Endodermal cell (in vitro differentiated cells): ENCODE measurements around the gene PACRG. TPM values are rescaled to one million over a fixed set of nuclear protein-coding genes. Genes with fewer than 3 reads are reported as not detected.

ENCODE experiments used
- DNase-seq: peaks from one replicate; pipeline ENCODE4 v3.0.0-alpha.2; 2017
- H3K27ac ChIP-seq: 2 replicates; pipeline ENCODE4 v1.5.1; 2013; ENCODE audit warnings: mild to moderate bottlenecking, low read depth, low read length, moderate library complexity
- H3K27me3 ChIP-seq: 2 replicates; pipeline ENCODE4 v1.6.1; 2013; ENCODE audit warnings: mild to moderate bottlenecking, low read length, moderate library complexity; ENCODE audit not compliant: insufficient read depth, control insufficient read depth, poor library complexity, severe bottlenecking
- H3K36me3 ChIP-seq: 2 replicates; pipeline ENCODE4 v1.7.0; 2013; ENCODE audit warnings: mild to moderate bottlenecking, low read length, moderate library complexity; ENCODE audit not compliant: control insufficient read depth, insufficient read depth
- H3K4me1 ChIP-seq: one replicate; pipeline ENCODE4 v1.7.0; 2013; ENCODE audit warnings: low read length; ENCODE audit not compliant: control insufficient read depth, insufficient read depth
- H3K4me3 ChIP-seq: 2 replicates; pipeline ENCODE4 v1.5.1; 2013; ENCODE audit warnings: mild to moderate bottlenecking, low read length, moderate library complexity
- H3K9ac ChIP-seq: 2 replicates; pipeline ENCODE4 v1.6.1; 2013; ENCODE audit warnings: mild to moderate bottlenecking, low read length, moderate library complexity; ENCODE audit not compliant: poor library complexity, severe bottlenecking; ENCODE audit errors: extremely low read depth
- H3K9me3 ChIP-seq: 2 replicates; pipeline ENCODE4 v1.6.1; 2013; ENCODE audit warnings: mild to moderate bottlenecking, low read length, moderate library complexity; ENCODE audit not compliant: control insufficient read depth
- H3K27ac Mint-ChIP-seq: 2 replicates; pipeline ENCODE4 v1.8.0; 2020; ENCODE audit warnings: mixed read lengths
- H3K27me3 Mint-ChIP-seq: 2 replicates; pipeline ENCODE4 v1.8.0; 2021; ENCODE audit warnings: mild to moderate bottlenecking, mixed read lengths; ENCODE audit not compliant: insufficient read depth
- H3K36me3 Mint-ChIP-seq: 2 replicates; pipeline ENCODE4 v1.8.0; 2020; ENCODE audit warnings: low read depth, mixed read lengths
- H3K4me1 Mint-ChIP-seq: 2 replicates; pipeline ENCODE4 v1.8.0; 2020; ENCODE audit warnings: mixed read lengths
- H3K4me3 Mint-ChIP-seq: 2 replicates; pipeline ENCODE4 v1.8.0; 2020; ENCODE audit warnings: mild to moderate bottlenecking, moderate library complexity, mixed read lengths
- H3K9me3 Mint-ChIP-seq: 2 replicates; pipeline ENCODE4 v1.8.0; 2020; ENCODE audit warnings: mild to moderate bottlenecking, mixed read lengths
- CTCF ChIP-seq: fragments of 200-600 bp; sonication (generic); conservative IDR thresholded peaks from 2 replicates; pipeline ENCODE4 v1.5.0; 2021; ENCODE audit warnings: antibody characterized with exemption, mild to moderate bottlenecking
- WGBS, 2 experiments: methylation state at CpG; one replicate each; pipeline versions ENCODE4 v1.1.5 to v1.1.7; 2013; ENCODE audit warnings: missing lambda C conversion rate in 2 of 2, mixed read lengths in 1 of 2; ENCODE audit not compliant: insufficient coverage in 1 of 2, insufficient read length in 1 of 2; 5-methylcytosine and 5-hydroxymethylcytosine counted together
- total RNA-seq, 2 donors: library from RNA; stranded (reverse); fragmentation: NEBNext Ultra II Directional in 1 of 2; extraction: Animal tissue kit (Norgen Biotek cat#: 25700) in 1 of 2; gene quantifications; 2 replicates in 1 of 2; 3 replicates in 1 of 2; pipeline ENCODE4 v1.2.1, GENCODE V29; 2021

PACRG gene
- total RNA-seq, 2 donors from 2014 or later, result 0.42 to 0.44 TPM

GRCh38 chr6:163183806-163184205 is 456.0 kb downstream of the PACRG start:
- no peak overlapping the region for H3K27ac ChIP-seq
- H3K9ac ChIP-seq, result no peak overlapping the region
- TF ChIP-seq CTCF, result no peak
- no peak for DNase-seq
- no peak overlapping the region for H3K4me3 ChIP-seq
- Mint-ChIP-seq H3K36me3 (no peaks in the 10 kb centered on the region), H3K4me1 (peaks cover 12% of the 10 kb centered on the region), H3K4me3 (no peak overlapping the region), H3K27me3 (peaks cover 2% of the 10 kb centered on the region), H3K27ac (no peak overlapping the region), H3K9me3 (no peaks in the 10 kb centered on the region)
- H3K36me3 ChIP-seq, result no peaks in the 10 kb centered on the region
- 85 to 100% methylated on average over 2 to 3 of the region's 3 CpGs for WGBS, 2 experiments
- no peaks in the 10 kb centered on the region for H3K4me1 ChIP-seq
- H3K9me3 ChIP-seq, result no peaks in the 10 kb centered on the region
- H3K27me3 ChIP-seq, result no peaks in the 10 kb centered on the region

GRCh38 chr6:163185744-163186143 is 458.0 kb downstream of the PACRG start:
- Histone ChIP-seq H3K9ac (no peak overlapping the region), H3K9me3 (no peaks in the 10 kb centered on the region), H3K27ac (no peak overlapping the region), H3K27me3 (no peaks in the 10 kb centered on the region), H3K4me3 (no peak overlapping the region), H3K36me3 (no peaks in the 10 kb centered on the region), H3K4me1 (no peaks in the 10 kb centered on the region)
- Mint-ChIP-seq H3K27me3 (peaks cover 2% of the 10 kb centered on the region), H3K27ac (no peak overlapping the region), H3K4me1 (peaks cover 12% of the 10 kb centered on the region), H3K9me3 (no peaks in the 10 kb centered on the region), H3K4me3 (no peak overlapping the region), H3K36me3 (no peaks in the 10 kb centered on the region)
- DNase-seq, result no peak
- no peak for TF ChIP-seq CTCF
- 66 to 67% methylated on average over 1 to 4 of the region's 4 CpGs for WGBS, 2 experiments

- H3K27me3 Mint-ChIP-seq, result peaks cover 3% of the 10 kb centered on the region
- Histone ChIP-seq H3K4me3 (no peak overlapping the region), H3K9ac (no peak overlapping the region), H3K27ac (no peak overlapping the region), H3K27me3 (no peaks in the 10 kb centered on the region), H3K9me3 (no peaks in the 10 kb centered on the region), H3K36me3 (no peaks in the 10 kb centered on the region), H3K4me1 (no peaks in the 10 kb centered on the region)
- H3K27ac Mint-ChIP-seq, result no peak overlapping the region
- no peak for DNase-seq
- H3K9me3 Mint-ChIP-seq, result no peaks in the 10 kb centered on the region
- H3K36me3 Mint-ChIP-seq, result no peaks in the 10 kb centered on the region
- H3K4me3 Mint-ChIP-seq, result no peak overlapping the region
- no peak for TF ChIP-seq CTCF
- H3K4me1 Mint-ChIP-seq, result peaks cover 8% of the 10 kb centered on the region
- 93 to 98% methylated on average over 8 to 14 of the region's 14 CpGs for WGBS, 2 experiments
These were observed 458.8 kb downstream of the PACRG start for GRCh38 chr6:163186527-163186926.
